Gastroesophageal sphincter (tissue), 3 donors: ENCODE data around the gene OLIG3.

Source experiments
- CTCF ChIP-seq, 4 experiments: fragments of 200-600 bp in 2 of 4; fragments of 450-650 bp in 2 of 4; sonication (generic) in 1 of 4; IDR thresholded peaks; one replicate each; pipeline ENCODE4 v1.5.1; 2017 to 2019; ENCODE audit warnings: antibody characterized with exemption in 4 of 4, mild to moderate bottlenecking in 2 of 4, moderate library complexity in 2 of 4
- POLR2A ChIP-seq, 2 donors: fragments of 450-650 bp; IDR thresholded peaks; one replicate each; pipeline ENCODE4 v1.6.1; 2017; ENCODE audit warnings: antibody characterized with exemption in 2 of 2, mild to moderate bottlenecking in 2 of 2, moderate library complexity in 1 of 2
- POLR2AphosphoS5 ChIP-seq: sonication (generic); formaldehyde crosslinking; IDR thresholded peaks from one replicate; pipeline ENCODE4 v1.6.1; 2017; ENCODE audit warnings: antibody characterized with exemption

GRCh38 chr6:137541534-137542063, 47.4 kb upstream of the OLIG3 start:
- TF ChIP-seq CTCF (IDR thresholded peaks at IDR 0.05): no peak
- no peak for TF ChIP-seq POLR2AphosphoS5
- no peak for TF ChIP-seq POLR2A (IDR thresholded peaks at IDR 0.05)
